ENCODE measurements around the gene ENGASE.

ENGASE gene

DNA sequence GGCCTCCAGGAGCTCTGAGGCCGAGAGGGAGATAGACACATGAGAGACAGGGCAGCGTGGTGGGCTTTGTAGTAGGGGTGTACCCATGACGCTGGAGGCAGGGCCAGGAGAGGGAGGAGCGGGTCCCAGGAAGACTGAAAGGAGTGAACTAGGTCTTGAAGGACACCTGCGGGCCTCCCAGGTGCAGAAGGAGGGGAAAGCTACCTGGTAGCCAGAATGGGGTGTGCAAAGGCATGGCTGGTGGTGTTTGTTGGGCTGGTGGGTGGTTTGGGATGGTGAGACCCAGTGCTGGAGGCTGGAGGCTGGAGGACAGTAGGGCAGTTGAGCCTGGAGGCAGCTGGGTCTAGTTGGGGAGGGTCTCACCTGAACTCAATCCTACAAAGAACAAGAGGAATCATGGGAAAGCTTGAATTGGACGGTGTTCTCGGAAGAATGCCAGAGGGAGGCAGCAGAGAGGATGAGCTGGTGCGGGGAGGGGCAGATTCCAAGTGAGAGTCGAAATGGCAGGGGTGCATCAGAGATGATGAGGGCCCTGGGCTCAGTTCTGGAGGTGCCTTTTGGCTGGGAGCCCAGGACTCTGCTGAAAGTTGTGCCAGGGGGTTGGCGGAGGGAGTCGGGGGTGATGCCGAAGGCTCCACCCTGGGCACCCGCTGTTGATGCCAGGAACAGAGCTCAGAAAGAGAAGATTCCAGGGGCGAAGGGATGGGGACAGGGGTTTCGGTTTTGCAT, 29.5 kb upstream of the ENGASE start:
- DNase-seq: no peak
- no peaks in the 10 kb centered on the region for H3K36me3 Mint-ChIP-seq (ENCODE audit: low read depth)
- peaks cover 18% of the 10 kb centered on the region for H3K27me3 Mint-ChIP-seq
- H3K4me3 Mint-ChIP-seq: no peak overlapping the region
- H3K9me3 Mint-ChIP-seq: no peaks in the 10 kb centered on the region
- peaks cover 8% of the 10 kb centered on the region for H3K4me1 Mint-ChIP-seq (ENCODE audit: low read depth)
- H3K27ac Mint-ChIP-seq: no peak overlapping the region

DNA sequence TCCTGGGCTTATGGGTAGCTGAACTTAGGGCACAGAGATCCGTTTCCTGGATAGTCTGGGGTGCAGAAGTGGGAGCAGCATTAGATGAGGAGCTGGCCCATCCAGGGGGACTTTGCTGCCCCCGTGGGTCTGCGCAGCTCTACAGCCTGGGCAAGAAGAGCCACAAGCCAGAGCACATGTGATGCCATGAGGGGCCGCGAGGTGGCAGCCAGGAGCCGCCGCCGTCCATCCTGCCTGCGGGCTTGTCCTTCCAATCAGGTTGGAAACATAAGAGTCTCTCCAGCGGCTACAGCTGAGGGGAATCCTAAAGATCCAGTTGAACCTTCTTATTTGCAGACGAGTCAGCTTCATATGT, 28.8 kb upstream of the ENGASE start:
- Mint-ChIP-seq H3K36me3 (ENCODE audit: low read depth) (no peaks in the 10 kb centered on the region), H3K27me3 (peaks cover 18% of the 10 kb centered on the region), H3K4me3 (no peak overlapping the region), H3K9me3 (no peaks in the 10 kb centered on the region), H3K4me1 (ENCODE audit: low read depth) (peaks cover 8% of the 10 kb centered on the region), H3K27ac (no peak overlapping the region)
- peak; percentile 79 for DNase-seq

GRCh38 chr17:79046197-79046915, 28.3 kb upstream of the ENGASE start:
- H3K27me3 Mint-ChIP-seq: peaks cover 18% of the 10 kb centered on the region
- peaks cover 8% of the 10 kb centered on the region for H3K4me1 Mint-ChIP-seq (ENCODE audit: low read depth)
- H3K4me3 Mint-ChIP-seq: no peak overlapping the region
- H3K36me3 Mint-ChIP-seq (ENCODE audit: low read depth): no peaks in the 10 kb centered on the region
- H3K27ac Mint-ChIP-seq: no peak overlapping the region
- no peaks in the 10 kb centered on the region for H3K9me3 Mint-ChIP-seq
- no peak for DNase-seq

DNA sequence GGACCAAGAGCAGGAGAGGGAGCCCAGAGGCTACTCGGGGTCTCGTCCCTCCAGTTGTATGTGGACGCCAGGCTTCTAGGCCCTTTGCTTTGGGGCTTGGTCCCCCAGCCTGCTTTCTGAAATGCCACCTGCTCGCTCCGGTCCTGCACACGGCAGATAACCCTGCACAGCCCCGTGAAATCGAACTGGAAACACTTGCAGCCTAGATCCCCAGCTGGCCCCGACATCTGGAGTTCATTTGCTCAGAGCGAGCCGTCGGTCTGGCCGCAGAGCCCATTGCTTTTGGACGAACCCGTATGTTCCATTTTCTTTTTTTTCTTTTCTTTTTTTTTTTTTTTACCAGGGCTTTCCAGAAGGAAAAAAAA, 27.7 kb upstream of the ENGASE start:
- Mint-ChIP-seq H3K9me3 (no peaks in the 10 kb centered on the region), H3K4me3 (no peak overlapping the region), H3K27ac (no peak overlapping the region), H3K4me1 (ENCODE audit: low read depth) (peaks cover 8% of the 10 kb centered on the region), H3K36me3 (ENCODE audit: low read depth) (no peaks in the 10 kb centered on the region), H3K27me3 (peaks cover 18% of the 10 kb centered on the region)
- no peak for DNase-seq

DNA sequence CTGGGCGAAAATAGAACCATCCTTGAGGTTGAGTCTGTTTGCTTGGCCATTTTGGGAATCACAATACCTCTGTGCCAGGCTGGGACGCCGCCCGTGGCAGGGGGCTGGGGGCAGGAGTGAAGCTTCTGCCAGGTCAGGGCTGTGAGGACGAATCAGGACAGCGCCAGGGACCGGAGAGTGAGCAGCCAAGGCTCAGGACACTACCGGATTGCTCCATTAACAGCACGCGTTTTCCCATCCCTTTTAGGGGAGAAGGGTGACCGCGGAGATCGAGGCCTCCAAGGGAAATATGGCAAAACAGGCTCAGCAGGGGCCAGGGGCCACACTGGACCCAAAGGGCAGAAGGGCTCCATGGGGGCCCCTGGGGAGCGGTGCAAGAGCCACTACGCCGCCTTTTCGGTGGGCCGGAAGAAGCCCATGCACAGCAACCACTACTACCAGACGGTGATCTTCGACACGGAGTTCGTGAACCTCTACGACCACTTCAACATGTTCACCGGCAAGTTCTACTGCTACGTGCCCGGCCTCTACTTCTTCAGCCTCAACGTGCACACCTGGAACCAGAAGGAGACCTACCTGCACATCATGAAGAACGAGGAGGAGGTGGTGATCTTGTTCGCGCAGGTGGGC, 27.2 kb upstream of the ENGASE start:
- Mint-ChIP-seq H3K4me1 (ENCODE audit: low read depth) (peaks cover 8% of the 10 kb centered on the region), H3K9me3 (no peaks in the 10 kb centered on the region), H3K36me3 (ENCODE audit: low read depth) (no peaks in the 10 kb centered on the region), H3K27ac (no peak overlapping the region), H3K27me3 (peaks cover 20% of the 10 kb centered on the region), H3K4me3 (no peak overlapping the region)
- DNase-seq: no peak

GRCh38 chr17:79047923-79048825, 26.4 kb upstream of the ENGASE start:
- Mint-ChIP-seq H3K36me3 (ENCODE audit: low read depth) (no peaks in the 10 kb centered on the region), H3K4me3 (no peak overlapping the region), H3K4me1 (ENCODE audit: low read depth) (peaks cover 5% of the 10 kb centered on the region), H3K9me3 (no peaks in the 10 kb centered on the region), H3K27me3 (peaks cover 22% of the 10 kb centered on the region), H3K27ac (no peak overlapping the region)
- no peak for DNase-seq

- H3K27me3 Mint-ChIP-seq: peaks cover 23% of the 10 kb centered on the region
- no peak overlapping the region for H3K4me3 Mint-ChIP-seq
- no peak overlapping the region for H3K27ac Mint-ChIP-seq
- no peaks in the 10 kb centered on the region for H3K36me3 Mint-ChIP-seq (ENCODE audit: low read depth)
- peaks cover 5% of the 10 kb centered on the region for H3K4me1 Mint-ChIP-seq (ENCODE audit: low read depth)
- DNase-seq: no peak
- H3K9me3 Mint-ChIP-seq: peaks cover 4% of the 10 kb centered on the region
These were observed 25.5 kb upstream of the ENGASE start for GRCh38 chr17:79048826-79049755.

DNA sequence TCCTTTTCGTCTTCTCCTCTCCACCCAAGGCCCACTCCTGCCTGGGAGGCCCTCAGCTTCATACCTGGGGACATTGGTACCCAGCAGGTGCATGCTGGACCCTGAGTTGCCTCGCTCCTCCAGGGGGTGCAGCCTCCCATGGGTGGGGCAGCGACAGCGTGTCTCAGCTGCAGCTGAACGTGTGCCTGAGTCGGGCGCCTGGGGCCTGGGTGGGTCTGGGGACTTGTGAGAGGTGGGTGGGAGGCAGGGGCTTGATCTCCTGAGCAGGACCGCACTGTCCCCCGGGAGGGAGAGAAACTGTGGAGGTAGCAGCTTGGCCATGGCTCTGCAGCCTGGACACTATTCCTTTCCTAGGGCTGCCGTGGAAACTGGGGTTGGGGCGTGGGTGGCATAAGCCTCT, 24.8 kb upstream of the ENGASE start:
- H3K36me3 Mint-ChIP-seq (ENCODE audit: low read depth): no peaks in the 10 kb centered on the region
- DNase-seq: no peak
- no peak overlapping the region for H3K27ac Mint-ChIP-seq
- H3K27me3 Mint-ChIP-seq: peaks cover 20% of the 10 kb centered on the region
- H3K9me3 Mint-ChIP-seq: peaks cover 6% of the 10 kb centered on the region
- no peak overlapping the region for H3K4me3 Mint-ChIP-seq
- H3K4me1 Mint-ChIP-seq (ENCODE audit: low read depth): peaks cover 5% of the 10 kb centered on the region

- Mint-ChIP-seq H3K4me3 (no peak overlapping the region), H3K9me3 (peaks cover 6% of the 10 kb centered on the region), H3K27ac (no peak overlapping the region), H3K36me3 (ENCODE audit: low read depth) (no peaks in the 10 kb centered on the region), H3K4me1 (ENCODE audit: low read depth) (peaks cover 5% of the 10 kb centered on the region), H3K27me3 (peaks cover 15% of the 10 kb centered on the region)
- no peak for DNase-seq
These were observed 24.1 kb upstream of the ENGASE start for GRCh38 chr17:79050551-79050950.

GRCh38 chr17:79051306-79051705, 23.3 kb upstream of the ENGASE start:
- Mint-ChIP-seq H3K36me3 (ENCODE audit: low read depth) (no peaks in the 10 kb centered on the region), H3K27me3 (peaks cover 10% of the 10 kb centered on the region), H3K27ac (no peak overlapping the region)

DNA sequence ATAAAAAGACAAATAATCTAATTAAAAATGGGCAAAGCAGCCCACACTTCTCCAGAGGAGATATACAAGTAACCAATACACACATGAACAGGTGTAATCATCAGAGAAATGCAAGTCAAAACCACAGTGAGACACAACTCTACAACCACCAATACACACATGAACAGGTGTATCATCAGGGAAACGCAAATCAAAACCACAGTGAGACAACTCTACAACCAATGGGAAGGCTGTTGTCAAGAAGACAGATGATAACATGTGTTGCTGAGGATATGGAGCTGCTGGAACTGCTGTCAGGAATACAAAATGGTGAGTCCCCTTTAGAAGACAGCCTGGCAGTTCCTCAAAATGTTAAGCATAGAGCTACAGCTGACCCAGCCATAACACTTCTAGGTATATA, 22.5 kb upstream of the ENGASE start:
- peaks cover 6% of the 10 kb centered on the region for H3K9me3 Mint-ChIP-seq

More at GRCh38 chr17:79051306-79051705, 23.3 kb upstream of the ENGASE start:
- no peak overlapping the region for H3K4me3 Mint-ChIP-seq
- H3K4me1 Mint-ChIP-seq (ENCODE audit: low read depth): no peaks in the 10 kb centered on the region
- peaks cover 6% of the 10 kb centered on the region for H3K9me3 Mint-ChIP-seq
- DNase-seq: no peak

GRCh38 chr17:79053251-79053925, 21.2 kb upstream of the ENGASE start:
- no peak overlapping the region for H3K4me3 Mint-ChIP-seq
- H3K27ac Mint-ChIP-seq: no peak overlapping the region
- peaks cover 12% of the 10 kb centered on the region for H3K27me3 Mint-ChIP-seq
- DNase-seq: no peak
- no peaks in the 10 kb centered on the region for H3K4me1 Mint-ChIP-seq (ENCODE audit: low read depth)
- H3K9me3 Mint-ChIP-seq: peaks cover 6% of the 10 kb centered on the region
- no peaks in the 10 kb centered on the region for H3K36me3 Mint-ChIP-seq (ENCODE audit: low read depth)

More for the DNA sequence above, 22.5 kb upstream of the ENGASE start:
- Mint-ChIP-seq H3K4me3 (no peak overlapping the region), H3K36me3 (ENCODE audit: low read depth) (no peaks in the 10 kb centered on the region), H3K27me3 (peaks cover 12% of the 10 kb centered on the region), H3K27ac (no peak overlapping the region), H3K4me1 (ENCODE audit: low read depth) (no peaks in the 10 kb centered on the region)
- DNase-seq: no peak
